ENCODE results near the gene ZBTB20.

DNA sequence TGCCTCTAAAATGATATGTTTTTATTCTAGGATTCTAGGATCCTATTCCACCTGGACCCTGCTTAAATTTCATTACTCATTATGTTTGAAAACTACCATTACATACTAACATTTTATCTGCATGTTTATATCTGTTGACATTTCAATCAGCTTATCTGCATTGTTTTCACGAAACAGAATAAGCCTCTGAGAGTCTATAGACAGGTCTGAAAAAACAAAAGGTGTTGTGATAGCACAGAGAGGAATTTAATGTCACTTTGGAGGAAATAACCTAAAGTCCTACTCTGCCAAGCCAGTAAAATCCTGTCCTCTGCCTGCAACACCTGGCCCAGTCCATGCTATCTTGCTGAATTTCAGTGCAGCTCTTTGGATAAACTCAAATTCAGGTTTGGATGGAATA is 315.2 kb downstream of the ZBTB20 start:
- TF ChIP-seq, protein P1, sequence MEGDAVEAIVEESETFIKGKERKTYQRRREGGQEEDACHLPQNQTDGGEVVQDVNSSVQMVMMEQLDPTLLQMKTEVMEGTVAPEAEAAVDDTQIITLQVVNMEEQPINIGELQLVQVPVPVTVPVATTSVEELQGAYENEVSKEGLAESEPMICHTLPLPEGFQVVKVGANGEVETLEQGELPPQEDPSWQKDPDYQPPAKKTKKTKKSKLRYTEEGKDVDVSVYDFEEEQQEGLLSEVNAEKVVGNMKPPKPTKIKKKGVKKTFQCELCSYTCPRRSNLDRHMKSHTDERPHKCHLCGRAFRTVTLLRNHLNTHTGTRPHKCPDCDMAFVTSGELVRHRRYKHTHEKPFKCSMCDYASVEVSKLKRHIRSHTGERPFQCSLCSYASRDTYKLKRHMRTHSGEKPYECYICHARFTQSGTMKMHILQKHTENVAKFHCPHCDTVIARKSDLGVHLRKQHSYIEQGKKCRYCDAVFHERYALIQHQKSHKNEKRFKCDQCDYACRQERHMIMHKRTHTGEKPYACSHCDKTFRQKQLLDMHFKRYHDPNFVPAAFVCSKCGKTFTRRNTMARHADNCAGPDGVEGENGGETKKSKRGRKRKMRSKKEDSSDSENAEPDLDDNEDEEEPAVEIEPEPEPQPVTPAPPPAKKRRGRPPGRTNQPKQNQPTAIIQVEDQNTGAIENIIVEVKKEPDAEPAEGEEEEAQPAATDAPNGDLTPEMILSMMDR (conservative IDR thresholded peaks at IDR 0.05): no peak
- no peak for TF ChIP-seq EZH2 (IDR thresholded peaks at IDR 0.05; ENCODE audit: low read depth)

All from PC-9 (cell line).